AG04450 (cell line): Measurements from ENCODE around the gene C3orf18. TPM values are rescaled to one million over a fixed set of nuclear protein-coding genes. Genes with fewer than 3 reads are reported as not detected.

Source experiments
- CTCF ChIA-PET: fragments of 300-600, 350-600 bp; formaldehyde crosslinking; extraction: SDS; loops from one replicate; lab custom pipeline; 2022; ENCODE audit warnings: antibody characterized with exemption, inconsistent platforms; lab: Charles Lee
- POLR2A ChIA-PET: fragments of 350-600 bp; formaldehyde crosslinking; extraction: SDS; loops from one replicate; lab custom pipeline; 2021; ENCODE audit warnings: antibody characterized with exemption, inconsistent platforms; lab: Yijun Ruan, JAX
- DNase-seq: peaks from one replicate; pipeline ENCODE4 v3.0.0-alpha.2; 2011; ENCODE audit warnings: low read depth, low spot score
- H3K27ac ChIP-seq: one replicate; pipeline ENCODE4 v1.5.1; 2012; ENCODE audit warnings: low read depth, low read length, control low read depth
- H3K27me3 ChIP-seq: one replicate; pipeline ENCODE4 v1.6.0; 2012; ENCODE audit warnings: low read length; ENCODE audit not compliant: control insufficient read depth, insufficient read depth
- H3K4me3 ChIP-seq: 2 replicates; pipeline ENCODE4 v1.5.1; 2011; ENCODE audit warnings: mild to moderate bottlenecking, low read depth, low read length, control low read depth
- H3K9me3 ChIP-seq: 2 replicates; pipeline ENCODE4 v1.5.1; 2012; ENCODE audit warnings: low read length; ENCODE audit not compliant: control insufficient read depth, insufficient read depth
- CTCF ChIP-seq: IDR thresholded peaks from 2 replicates; pipeline ENCODE4 v1.5.1; 2011; ENCODE audit warnings: low read depth, low read length, control low read depth, inconsistent platforms
- polyA plus RNA-seq: library from polyadenylated mRNA; depleted of rRNA; stranded (reverse); fragments of >200 nt; gene quantifications from 2 replicates; pipeline ENCODE4 v1.2.3, GENCODE V29; 2011

C3orf18 gene
- polyA plus RNA-seq, 1 experiment = 10.0 TPM

GRCh38 chr3:50531201-50531600, 36.3 kb downstream of the C3orf18 start:
- Histone ChIP-seq H3K27ac (no peak overlapping the region), H3K9me3 (no peaks in the 10 kb centered on the region), H3K27me3 (peaks cover 61% of the 10 kb centered on the region), H3K4me3 (no peak overlapping the region)
- no peak for TF ChIP-seq CTCF
- DNase-seq = no peak
- CTCF ChIA-PET = interaction anchor here (1.5 kb wide), 1 partner anchor 11 kb away, joined by 5 read pairs; no protein-coding TSS in a partner anchor
- POLR2A ChIA-PET = no interaction called here

GRCh38 chr3:50530001-50530970, 37.3 kb downstream of the C3orf18 start:
- Histone ChIP-seq H3K4me3 (no peak overlapping the region), H3K27ac (no peak overlapping the region), H3K27me3 (peaks cover 65% of the 10 kb centered on the region), H3K9me3 (no peaks in the 10 kb centered on the region)
- DNase-seq = no peak
- ChIA-PET CTCF (no interaction called here), POLR2A (no interaction called here)
- no peak for TF ChIP-seq CTCF

- ChIA-PET CTCF (no interaction called here), POLR2A (no interaction called here)
- Histone ChIP-seq H3K27ac (no peak overlapping the region), H3K27me3 (peaks cover 47% of the 10 kb centered on the region), H3K9me3 (no peaks in the 10 kb centered on the region), H3K4me3 (no peak overlapping the region)
- no peak for TF ChIP-seq CTCF
- no peak for DNase-seq
Observed at GRCh38 chr3:50525987-50526386, 41.6 kb downstream of the C3orf18 start.

GRCh38 chr3:50525191-50525910, 42.2 kb downstream of the C3orf18 start:
- no peaks in the 10 kb centered on the region for H3K9me3 ChIP-seq
- ChIA-PET CTCF (no interaction called here), POLR2A (no interaction called here)
- no peak for DNase-seq
- H3K27me3 ChIP-seq = peaks cover 45% of the 10 kb centered on the region
- no peak overlapping the region for H3K4me3 ChIP-seq
- TF ChIP-seq CTCF = no peak
- no peak overlapping the region for H3K27ac ChIP-seq
